ENCODE data around the gene ACTG2.
"Not testable (repeated sequence)": the region's sequence is repeated elsewhere in the genome, so short reads cannot be mapped to it uniquely, and the experiment has no call there.

Gene ACTG2

DNA sequence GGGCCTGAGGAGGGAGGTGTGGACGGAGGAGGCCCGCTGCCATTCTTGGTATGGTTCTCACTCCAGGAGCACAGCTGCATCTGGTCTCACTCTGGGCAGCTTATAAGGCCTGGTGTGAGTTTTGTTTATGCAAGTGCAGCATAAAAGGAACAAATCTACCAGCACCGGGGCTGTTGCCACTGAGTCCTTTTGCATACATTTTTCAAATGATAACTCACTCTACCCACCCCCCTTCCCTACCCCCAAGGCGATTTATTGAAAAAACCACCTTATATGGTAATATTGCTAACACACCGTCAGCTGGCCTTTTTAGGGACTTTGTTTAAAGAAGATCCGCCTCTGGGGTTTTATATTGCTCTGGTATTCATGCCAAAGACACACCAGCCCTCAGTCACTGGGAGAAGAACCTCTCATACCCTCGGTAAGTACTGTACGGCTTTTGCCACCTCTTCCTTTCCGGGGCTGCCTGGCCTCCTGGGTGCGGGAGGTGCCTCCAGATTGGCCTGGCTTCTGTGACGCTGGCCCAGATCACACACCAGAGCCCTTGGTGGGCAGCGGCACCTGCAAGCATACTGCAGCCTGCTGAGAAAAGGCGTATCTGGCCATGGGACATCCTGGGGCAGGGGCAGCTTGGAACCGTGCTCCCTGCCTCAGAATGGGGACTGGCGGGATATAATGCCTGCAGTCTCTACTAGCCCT lies at the start of gene ACTG2:
Gene ACTG2 (plus strand): TSS at position 378 of the 699 bp plus-strand sequence. CDS start 8,304 bp downstream, outside the sequence.
- in situ Hi-C loops (cut with MboI; ENCODE audit: low sequenced_read_pairs): no loop called here

DNA sequence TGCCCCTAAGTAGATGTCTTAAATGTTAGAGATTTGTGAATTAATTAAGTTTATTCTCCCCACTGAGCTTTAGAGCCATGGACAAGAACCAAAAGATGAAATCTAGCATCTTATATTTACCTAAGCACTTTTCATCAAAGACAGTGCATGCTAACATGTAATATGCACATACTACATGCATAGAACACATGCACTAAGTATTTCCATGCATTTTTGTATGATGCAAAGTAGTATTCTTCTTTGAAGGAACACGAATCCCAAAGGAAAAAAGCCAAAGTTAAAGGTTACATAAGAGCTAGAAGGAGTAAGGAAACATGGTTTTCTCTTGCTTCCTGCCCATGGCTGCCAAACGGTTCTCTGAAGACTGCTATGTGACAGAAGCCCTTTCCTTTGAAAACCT lies 48.7 kb upstream of the ACTG2 start:
- in situ Hi-C loops (cut with MboI; ENCODE audit: low sequenced_read_pairs): no loop called here

DNA sequence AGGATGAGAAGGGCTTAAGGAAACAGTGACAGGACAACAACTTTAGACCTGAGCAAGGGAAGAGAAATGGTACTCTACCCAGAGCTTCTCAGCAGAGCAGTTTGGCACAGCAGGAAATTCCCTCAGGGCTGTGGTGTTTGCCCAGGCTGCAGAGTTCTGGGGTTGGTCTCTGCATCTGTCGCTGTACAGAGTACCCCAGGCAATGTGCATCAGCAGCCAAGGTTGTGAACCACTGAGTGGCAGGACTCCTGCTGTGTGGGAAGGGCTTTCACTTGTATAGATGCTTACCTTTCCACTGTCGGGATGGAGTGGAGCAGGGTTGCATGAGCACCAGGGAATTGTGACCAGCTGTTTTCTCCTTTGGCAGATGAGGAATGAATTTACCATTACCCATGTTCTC lies 42.8 kb upstream of the ACTG2 start:
- in situ Hi-C loops (cut with MboI; ENCODE audit: low sequenced_read_pairs): no loop called here

DNA sequence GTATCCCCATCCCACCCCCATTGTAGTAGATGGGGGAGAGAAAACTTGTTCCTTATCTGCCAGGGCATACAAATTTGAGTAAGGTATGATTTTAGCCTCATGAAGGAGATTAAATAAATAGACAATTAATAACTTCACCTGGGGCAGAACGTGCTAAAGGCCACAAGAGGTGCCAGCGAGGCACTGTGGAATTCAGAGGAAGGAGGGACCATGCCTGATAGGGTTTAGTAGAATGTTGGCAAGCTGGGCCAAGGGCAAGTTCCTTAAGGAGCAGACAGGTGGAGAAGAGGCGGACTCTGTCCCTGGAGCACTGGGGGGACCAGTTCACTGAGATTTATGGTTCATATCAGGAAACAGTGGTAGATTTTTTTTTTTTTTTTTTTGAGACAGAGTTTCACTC lies 41.5 kb upstream of the ACTG2 start:
- in situ Hi-C loops (cut with MboI; ENCODE audit: low sequenced_read_pairs): no loop called here

DNA sequence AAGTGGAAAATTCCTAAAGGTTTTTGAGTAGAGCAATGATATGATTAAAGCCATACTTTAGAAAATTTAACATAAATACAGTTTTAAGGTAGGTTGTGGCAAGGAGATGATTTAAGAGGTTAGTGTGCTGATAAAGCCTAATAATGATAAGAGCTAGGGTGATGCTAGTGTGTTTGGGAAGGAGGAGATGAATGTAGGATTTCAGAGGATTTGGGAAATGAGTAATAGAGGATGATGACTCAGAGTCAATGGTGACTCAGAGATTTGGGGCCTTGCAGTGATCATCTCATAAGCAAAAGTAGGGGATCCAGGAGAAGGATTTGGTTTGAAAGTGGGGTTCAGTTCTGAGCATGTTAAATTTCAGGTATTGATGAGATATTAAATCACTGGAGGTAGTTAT lies 40.8 kb upstream of the ACTG2 start:
- in situ Hi-C loops (cut with MboI; ENCODE audit: low sequenced_read_pairs): no loop called here

DNA sequence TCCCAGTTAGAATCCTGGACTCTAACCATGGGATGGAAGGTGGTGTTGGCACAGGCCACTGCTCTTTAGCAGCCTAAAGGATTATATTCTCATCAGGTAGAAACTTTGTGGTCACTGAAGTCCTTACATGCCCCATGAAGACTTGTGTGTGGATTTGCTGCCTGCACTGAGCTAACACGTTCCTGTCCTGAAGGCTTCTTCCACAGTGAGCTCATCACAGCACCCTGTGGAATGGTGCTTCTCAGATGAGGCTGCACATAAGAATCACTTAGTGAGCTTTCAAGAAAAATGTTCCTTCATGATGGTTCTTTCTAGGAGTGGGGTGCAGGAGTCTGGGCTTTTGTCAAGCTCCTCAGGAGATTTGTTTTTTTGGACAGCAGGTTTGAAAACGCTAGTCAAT lies 37.3 kb upstream of the ACTG2 start:
- in situ Hi-C loops (cut with MboI; ENCODE audit: low sequenced_read_pairs): no loop called here

DNA sequence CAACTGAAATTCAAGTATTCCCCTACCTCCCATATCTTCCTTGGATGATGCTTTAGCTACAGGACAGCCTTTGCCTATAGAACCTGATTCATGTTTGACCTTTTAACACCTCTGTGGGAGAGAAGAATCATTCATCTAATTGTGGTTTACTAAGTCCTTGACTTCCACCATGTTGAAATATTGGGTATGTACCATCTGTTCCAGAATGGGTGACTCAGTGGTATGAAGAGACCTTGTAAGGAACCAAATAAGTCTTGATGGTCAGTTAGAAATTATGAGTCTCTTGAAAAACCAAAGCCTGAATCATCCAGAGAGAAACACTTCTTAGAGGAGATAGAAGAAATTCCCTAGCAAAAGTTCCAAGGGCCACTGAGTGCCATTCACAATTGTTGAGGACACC lies 36.6 kb upstream of the ACTG2 start:
- in situ Hi-C loops (cut with MboI; ENCODE audit: low sequenced_read_pairs): no loop called here

DNA sequence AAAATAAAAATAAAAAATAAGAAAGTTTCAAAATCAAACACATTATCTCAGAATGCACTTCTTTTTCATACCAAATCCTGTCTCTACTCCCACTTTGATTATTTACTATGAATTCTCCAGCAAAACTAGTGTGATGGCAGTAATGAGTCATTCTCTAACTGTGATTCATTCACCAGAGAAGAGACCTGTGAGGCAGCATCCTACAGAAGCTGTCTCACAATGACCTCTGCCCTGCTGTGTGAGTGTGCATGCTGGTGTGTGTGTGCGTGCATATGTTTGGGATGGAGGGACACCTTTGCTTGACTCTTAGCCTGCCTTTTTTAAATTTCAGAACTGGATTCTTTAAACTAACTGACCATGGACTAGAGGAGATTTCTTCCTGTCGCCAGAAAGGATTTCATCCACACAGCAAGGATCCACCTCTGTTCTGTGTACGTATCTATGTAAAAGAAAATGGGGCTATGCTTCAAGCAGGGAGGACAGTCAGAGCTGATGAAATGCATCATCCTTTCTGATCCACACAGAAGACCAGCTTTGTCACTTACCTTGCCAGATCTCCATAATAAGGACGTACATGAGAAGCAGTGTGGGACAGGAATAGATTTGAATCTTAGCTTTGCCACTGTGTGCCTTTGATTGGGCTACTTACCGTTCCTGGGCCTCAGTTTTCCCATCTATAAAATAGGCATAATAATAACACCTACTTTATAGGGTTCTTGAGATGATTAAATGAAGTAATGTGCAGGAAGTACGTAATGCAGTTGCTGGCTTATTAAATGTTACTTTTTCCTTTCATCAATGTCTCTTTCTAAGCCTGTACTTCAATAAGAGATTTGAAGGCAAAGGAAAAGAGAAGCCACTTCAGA lies 32.9 kb upstream of the ACTG2 start:
- in situ Hi-C loops (cut with MboI; ENCODE audit: low sequenced_read_pairs): no loop called here

DNA sequence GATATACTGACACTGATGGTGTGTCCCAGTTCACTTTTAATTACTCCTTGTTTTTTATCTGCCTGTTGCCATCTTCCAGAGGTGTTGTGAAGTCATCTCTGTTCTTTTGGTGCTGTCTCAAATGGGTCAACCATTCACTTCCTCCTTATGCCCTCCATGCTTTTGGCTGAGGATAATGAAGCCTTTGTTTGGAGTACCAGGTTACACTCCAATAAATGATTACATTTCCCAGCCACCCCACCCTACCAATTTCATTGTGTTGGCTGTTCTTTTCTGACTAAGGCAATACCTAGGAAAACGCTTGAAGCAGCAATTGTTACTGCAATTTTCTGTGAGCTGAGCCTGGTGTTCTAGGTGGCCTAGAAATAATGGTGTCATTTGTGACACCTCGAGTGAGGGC lies 29.8 kb upstream of the ACTG2 start:
- in situ Hi-C loops (cut with MboI; ENCODE audit: low sequenced_read_pairs): no loop called here

DNA sequence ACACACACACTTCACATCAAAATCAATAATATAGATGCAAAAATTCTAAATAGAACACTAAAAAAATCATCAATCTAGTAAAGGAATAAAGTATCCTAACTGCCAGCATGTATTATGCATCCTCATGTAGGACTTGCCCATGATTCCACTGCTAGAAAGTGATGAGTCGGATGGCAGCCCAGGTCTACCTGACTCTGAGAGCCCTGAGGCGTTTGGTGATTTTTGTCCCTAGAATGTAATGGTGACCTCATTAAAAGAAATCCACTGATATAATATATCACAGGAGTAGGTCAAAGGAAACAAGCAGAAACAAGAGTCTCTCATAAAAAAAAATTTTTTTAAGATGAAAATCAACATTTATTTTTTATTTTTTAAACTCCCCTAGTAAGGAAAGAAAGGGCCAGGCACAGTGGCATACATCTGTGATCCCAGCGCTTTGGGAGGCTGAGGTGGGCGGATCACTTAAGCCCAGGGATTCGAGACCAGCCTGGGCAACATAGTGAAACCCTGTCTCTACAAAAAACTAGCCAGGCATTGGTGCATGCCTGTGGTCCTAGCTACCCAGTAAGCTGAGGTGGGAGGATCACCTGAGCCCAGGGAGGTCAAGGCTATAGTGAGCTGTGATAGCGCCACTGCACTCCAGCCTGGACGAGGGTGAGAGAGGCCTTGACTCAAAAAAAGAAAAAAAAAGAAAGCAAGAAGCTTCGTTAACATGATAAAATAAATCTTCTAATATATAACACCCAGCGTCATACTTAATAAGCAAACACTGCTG lies 24.4 kb upstream of the ACTG2 start:
- in situ Hi-C loops (cut with MboI; ENCODE audit: low sequenced_read_pairs): no loop called here

DNA sequence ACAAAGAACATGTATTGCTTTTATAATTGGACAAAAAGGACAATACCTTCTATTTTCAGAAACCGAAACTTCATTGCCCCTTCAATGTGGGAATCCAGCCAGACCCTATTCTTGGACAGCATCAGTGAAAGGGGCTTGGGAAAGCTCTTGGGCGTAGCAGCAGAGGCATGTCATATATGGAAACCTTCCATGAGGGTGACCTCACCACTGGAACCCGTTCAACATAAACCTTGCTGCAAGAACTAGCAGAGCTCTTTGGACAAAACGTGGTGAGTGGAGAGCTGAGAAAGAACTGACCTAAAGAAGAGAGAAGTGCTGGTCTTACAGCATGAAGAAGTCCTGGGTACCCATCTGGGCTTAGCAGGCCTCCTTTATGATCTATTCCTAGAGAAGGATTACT lies 22.7 kb upstream of the ACTG2 start:
- in situ Hi-C loops (cut with MboI; ENCODE audit: low sequenced_read_pairs): no loop called here

DNA sequence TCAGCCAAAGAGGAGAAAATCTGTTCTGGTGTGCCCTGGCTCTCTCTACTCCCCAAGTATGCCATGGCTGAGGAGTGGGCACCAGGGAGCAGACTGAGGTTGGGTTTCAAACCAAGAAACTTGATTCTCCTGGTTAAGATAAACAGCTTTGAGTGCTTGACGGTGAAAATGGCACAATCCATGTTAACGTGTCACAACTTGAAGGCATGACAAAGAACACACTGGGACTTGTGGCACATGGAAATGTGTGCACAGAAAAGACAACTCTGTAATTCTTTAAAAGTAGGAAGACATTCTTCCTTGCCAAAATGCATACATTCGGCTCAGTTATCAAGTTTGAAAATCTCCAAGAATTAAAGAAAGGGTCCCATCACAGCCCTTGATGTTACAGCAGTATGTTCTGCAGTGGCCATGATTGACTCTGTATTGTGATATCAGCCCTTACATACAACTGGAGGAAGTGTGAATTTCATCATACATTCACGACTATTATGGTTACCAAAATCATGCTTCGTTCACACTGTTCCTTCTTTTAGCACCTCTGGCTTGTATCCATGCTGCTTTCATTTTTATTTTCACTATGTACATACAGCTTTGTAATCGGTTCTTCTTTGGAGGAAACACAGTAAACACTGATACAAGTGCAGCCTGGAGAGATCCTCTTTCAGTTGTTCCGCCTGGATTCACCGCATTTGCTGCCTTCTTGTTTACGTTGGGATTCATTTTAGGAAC lies 15.6 kb upstream of the ACTG2 start:
- in situ Hi-C loops (cut with MboI; ENCODE audit: low sequenced_read_pairs): no loop called here

DNA sequence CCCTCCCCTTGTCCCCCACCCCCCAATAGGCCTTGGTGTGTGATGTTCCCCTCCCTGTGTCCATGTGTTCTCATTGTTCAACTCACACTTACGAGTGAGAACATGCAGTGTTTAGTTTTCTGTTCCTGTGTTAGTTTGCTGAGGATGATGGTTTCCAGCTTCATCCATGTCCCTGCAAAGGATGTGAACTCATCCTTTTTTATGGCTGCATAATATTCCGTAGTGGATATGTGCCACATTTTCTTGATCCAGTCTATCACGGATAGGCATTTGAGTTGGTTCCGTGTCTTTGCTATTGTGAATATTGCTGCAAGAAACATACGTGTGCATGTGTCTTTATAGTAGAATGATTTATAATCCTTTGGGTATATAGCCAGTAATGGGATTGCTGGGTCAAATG lies 14.8 kb upstream of the ACTG2 start:
- in situ Hi-C loops (cut with MboI; ENCODE audit: low sequenced_read_pairs): not testable (repeated sequence)

DNA sequence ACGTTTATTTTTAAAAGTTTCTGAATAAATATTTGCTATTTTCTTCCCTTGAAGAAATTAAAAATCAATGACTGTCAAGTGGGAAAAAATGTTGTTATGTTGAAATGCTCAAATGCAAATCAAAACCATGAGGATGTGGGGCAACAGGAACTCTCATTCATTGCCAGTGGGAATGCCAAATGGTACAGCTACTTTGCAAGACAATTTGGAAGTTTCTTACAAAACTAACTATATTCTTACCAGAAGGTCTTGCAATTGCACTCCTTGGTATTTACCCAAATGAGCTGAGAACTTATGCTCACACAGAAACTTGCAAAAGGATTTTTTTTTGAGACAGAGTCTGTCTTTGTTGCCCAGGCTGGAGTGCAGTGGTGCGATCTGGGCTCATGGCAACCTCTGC lies 7.4 kb upstream of the ACTG2 start:
- in situ Hi-C loops (cut with MboI; ENCODE audit: low sequenced_read_pairs): no loop called here

DNA sequence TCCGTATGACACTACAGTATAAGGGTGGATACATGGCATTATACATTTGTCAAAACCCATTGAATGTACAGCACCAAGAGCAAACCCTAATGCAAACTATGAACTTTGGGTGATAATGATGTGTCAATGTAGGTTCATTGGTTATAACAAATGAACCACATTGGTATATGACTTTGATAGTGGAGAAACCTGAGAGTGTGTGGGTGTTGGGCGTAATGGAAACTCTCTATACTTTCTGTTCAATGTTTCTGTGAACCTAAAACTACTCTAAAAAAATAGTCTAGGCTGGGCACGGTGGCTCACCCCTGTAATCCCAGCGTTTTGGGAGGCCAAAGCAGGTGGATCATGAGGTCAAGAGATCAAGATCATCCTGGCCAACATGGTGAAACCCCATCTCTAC lies 6.5 kb upstream of the ACTG2 start:
- in situ Hi-C loops (cut with MboI; ENCODE audit: low sequenced_read_pairs): no loop called here

DNA sequence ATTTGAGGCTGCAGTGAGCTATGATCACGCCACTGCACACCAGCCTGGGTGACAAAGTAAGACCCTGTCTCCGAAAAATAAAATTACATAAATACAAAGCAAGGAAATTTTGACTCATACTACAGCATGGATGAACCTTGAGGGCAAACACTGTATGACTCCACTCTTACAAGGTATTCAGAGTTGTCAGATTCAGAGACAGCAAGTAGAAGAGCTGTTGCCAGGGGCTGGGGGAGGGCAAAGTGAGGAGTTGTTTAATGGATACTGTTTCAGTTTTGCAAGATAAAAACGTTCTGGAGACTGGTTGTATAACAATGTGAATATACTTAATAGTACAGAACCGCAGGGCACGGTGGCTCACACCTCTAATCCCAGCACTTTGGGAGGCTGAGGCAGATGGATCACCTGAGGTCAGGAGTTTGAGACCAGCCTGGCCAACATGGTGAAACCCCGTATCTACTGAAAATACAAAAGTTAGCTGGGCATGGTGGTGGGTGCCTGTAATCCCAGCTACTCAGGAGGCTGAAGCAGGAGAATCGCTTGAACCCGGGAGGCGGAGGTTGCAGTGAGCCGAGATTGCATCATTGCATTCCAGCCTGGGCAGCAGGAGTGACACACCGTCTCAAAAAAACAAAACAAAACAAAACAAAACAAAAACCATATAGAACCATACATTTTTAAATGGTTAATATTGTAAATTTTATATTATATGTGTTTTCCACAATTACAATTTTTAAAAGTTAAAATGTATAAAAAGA lies 5.0 kb upstream of the ACTG2 start:
- in situ Hi-C loops (cut with MboI; ENCODE audit: low sequenced_read_pairs): not testable (repeated sequence)

DNA sequence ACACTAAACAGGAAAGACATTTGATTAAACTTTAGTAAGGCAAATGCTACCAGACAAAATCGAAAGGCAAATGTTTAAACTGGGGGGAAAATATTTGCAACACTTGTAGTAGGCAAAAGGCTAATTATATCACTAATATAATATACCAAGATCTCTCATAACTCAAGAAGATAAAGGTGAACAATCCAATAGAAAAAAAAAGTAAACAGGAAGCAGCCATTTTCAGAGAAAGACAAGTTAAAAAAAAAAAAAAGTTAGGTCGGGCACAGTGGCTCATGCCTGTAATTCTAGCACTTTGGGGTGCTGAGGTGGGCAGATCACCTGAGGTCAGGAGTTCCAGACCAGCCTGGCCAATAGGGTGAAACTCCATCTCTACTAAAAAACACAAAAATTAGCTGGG lies 4.4 kb upstream of the ACTG2 start:
- in situ Hi-C loops (cut with MboI; ENCODE audit: low sequenced_read_pairs): no loop called here

DNA sequence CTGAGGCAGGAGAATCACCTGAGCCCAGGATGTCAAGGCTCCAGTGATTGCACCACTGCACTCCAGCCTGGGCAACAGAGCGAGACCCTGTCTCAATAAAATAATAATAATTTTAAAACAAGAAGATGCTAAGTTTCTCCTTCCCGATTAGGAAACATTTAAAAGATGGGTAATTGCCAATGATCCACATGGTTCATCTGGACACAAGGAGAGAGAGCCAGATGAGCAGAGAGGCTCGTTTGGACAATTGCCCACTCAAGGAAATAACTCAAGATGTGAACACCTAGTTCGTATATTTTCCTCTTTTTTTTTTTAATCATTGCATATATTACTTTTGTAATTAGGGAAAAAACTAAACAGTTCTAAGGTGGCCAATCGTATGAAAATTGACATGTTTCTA lies 3.6 kb upstream of the ACTG2 start:
- in situ Hi-C loops (cut with MboI; ENCODE audit: low sequenced_read_pairs): no loop called here

DNA sequence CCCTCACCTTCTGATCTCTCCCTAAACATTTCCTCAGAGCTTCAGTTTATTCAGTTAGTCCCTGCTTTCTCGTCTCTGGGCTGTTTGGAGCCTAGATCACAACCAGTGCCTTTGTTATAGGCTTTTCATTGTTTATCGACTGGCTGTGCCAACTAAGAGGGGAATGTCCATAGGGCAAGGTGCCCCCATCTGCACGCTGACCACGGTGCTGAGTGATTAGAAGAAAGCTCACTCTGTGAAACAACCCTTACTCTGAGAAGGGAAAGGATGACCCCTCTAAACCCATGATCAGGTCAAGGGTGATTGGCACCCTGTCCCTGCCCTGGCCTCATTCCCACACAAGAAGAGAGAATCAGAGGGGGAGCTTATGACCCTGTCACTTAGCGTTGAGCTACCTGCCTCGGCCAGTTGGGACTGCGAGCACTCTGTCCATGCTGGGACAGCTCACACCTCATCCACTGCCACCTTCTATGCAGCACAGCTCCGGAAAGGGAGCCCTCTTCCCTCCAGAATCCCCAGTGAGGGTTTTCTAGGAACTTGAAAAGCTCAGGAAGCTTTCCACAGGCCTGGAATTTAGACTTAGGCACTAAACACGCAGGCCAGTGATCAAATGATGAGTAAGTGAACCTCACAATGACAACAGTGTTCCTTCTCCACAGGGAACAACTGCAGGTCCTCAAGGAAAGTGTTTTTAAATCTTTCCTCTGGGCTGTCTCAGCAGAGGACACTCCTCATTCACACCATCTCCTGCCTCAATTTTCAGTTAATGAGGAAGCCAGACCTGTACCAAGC lies 2.3 kb upstream of the ACTG2 start:
- in situ Hi-C loops (cut with MboI; ENCODE audit: low sequenced_read_pairs): no loop called here
